Dedifferentiated amniotic fluid mesenchymal stem cell (primary cell): ENCODE measurements around the gene ITPRIP.

Experiments used
- DNase-seq: peaks from one replicate; pipeline ENCODE4 v3.0.0-alpha.2; 2016; ENCODE audit errors: extremely low spot score

The ITPRIP gene

GRCh38 chr10:104286939-104287338 lies 51.3 kb downstream of the ITPRIP start:
- DNase-seq = no peak

GRCh38 chr10:104284846-104285245 lies 53.4 kb downstream of the ITPRIP start:
- DNase-seq = no peak

- DNase-seq = no peak
These were observed 56.6 kb downstream of the ITPRIP start for GRCh38 chr10:104281694-104282093.

- DNase-seq = no peak
These were observed 58.6 kb downstream of the ITPRIP start for GRCh38 chr10:104279550-104280259.

GRCh38 chr10:104277785-104278184 lies 60.5 kb downstream of the ITPRIP start:
- no peak for DNase-seq

- DNase-seq = no peak
These were observed 62.1 kb downstream of the ITPRIP start for GRCh38 chr10:104276192-104276591.

GRCh38 chr10:104274762-104275721 lies 63.2 kb downstream of the ITPRIP start:
- no peak for DNase-seq

GRCh38 chr10:104273899-104274575 lies 64.2 kb downstream of the ITPRIP start:
- DNase-seq = no peak

GRCh38 chr10:104273286-104273685 lies 65.0 kb downstream of the ITPRIP start:
- DNase-seq = no peak

- no peak for DNase-seq
These were observed 69.3 kb downstream of the ITPRIP start, which contains the start of gene GSTO2 for GRCh38 chr10:104268713-104269645. Gene GSTO2, plus strand, starts transcription at chr10:104269184. Its CDS starts 5,732 bp downstream, at chr10:104274916.

GRCh38 chr10:104268405-104268712 lies 69.9 kb downstream of the ITPRIP start:
- DNase-seq = no peak

GRCh38 chr10:104267721-104268404 lies 70.4 kb downstream of the ITPRIP start:
- DNase-seq = no peak

- no peak for DNase-seq
These were observed 73.5 kb downstream of the ITPRIP start for GRCh38 chr10:104264783-104265182.

GRCh38 chr10:104262055-104262454 lies 76.2 kb downstream of the ITPRIP start:
- no peak for DNase-seq

GRCh38 chr10:104260775-104261115 lies 77.5 kb downstream of the ITPRIP start:
- DNase-seq = no peak

- no peak for DNase-seq
These were observed 78.1 kb downstream of the ITPRIP start for GRCh38 chr10:104259999-104260774.
